Hepatocyte (in vitro differentiated cells): ENCODE measurements around the gene SLC35A4. TPM values are rescaled to one million over a fixed set of nuclear protein-coding genes. Genes with fewer than 3 reads are reported as not detected.
"Not testable (repeated sequence)": the region's sequence is repeated elsewhere in the genome, so short reads cannot be mapped to it uniquely, and the experiment has no call there.

Source experiments
- DNase-seq: peaks from one replicate; pipeline ENCODE4 v3.0.0-alpha.2; 2016; ENCODE audit warnings: low spot score
- H2AFZ ChIP-seq: fragments of 200-600 bp; sonication (generic); 2 replicates; pipeline ENCODE4 v1.6.0; 2016; ENCODE audit warnings: antibody characterized with exemption, mild to moderate bottlenecking
- H3K27ac ChIP-seq: fragments of 200-600 bp; sonication (generic); 2 replicates; pipeline ENCODE4 v1.5.1; 2016; ENCODE audit warnings: mild to moderate bottlenecking
- H3K27me3 ChIP-seq: fragments of 200-600 bp; sonication (generic); 2 replicates; pipeline ENCODE4 v1.6.1; 2016
- H3K36me3 ChIP-seq: fragments of 200-600 bp; sonication (generic); replicated peaks from 2 replicates; pipeline ENCODE4 v1.5.1; 2016; ENCODE audit warnings: low read depth; ENCODE audit not compliant: insufficient read depth
- H3K4me1 ChIP-seq: fragments of 200-600 bp; sonication (generic); 2 replicates; pipeline ENCODE4 v1.5.1; 2016; ENCODE audit warnings: mild to moderate bottlenecking, moderate library complexity; ENCODE audit not compliant: insufficient read depth
- H3K4me2 ChIP-seq: fragments of 200-600 bp; sonication (generic); 2 replicates; pipeline ENCODE4 v1.6.0; 2016
- H3K4me3 ChIP-seq: fragments of 200-600 bp; sonication (generic); 2 replicates; pipeline ENCODE4 v1.5.1; 2016; ENCODE audit warnings: mild to moderate bottlenecking
- H3K79me2 ChIP-seq: fragments of 200-600 bp; sonication (generic); 2 replicates; pipeline ENCODE4 v1.6.0; 2017; ENCODE audit warnings: mild to moderate bottlenecking
- H3K9me2 ChIP-seq: fragments of 200-600 bp; sonication (generic); replicated peaks from 2 replicates; pipeline ENCODE4 v1.6.0; 2017; ENCODE audit warnings: mild to moderate bottlenecking; ENCODE audit not compliant: insufficient read depth
- H3K9me3 ChIP-seq: fragments of 200-600 bp; sonication (generic); 2 replicates; pipeline ENCODE4 v1.5.1; 2016; ENCODE audit warnings: low read depth, mild to moderate bottlenecking
- H4K20me1 ChIP-seq: fragments of 200-600 bp; sonication (generic); 2 replicates; pipeline ENCODE4 v1.6.0; 2016; ENCODE audit warnings: mild to moderate bottlenecking; ENCODE audit not compliant: insufficient read depth, poor library complexity, severe bottlenecking
- EZH2 ChIP-seq: fragments of 200-600 bp; sonication (generic); IDR thresholded peaks from 2 replicates; pipeline ENCODE4 v1.6.1; 2016; ENCODE audit warnings: antibody characterized with exemption, mild to moderate bottlenecking, borderline replicate concordance
- EZH2phosphoT487 ChIP-seq: fragments of 200-600 bp; sonication (generic); IDR thresholded peaks from one replicate; pipeline ENCODE4 v1.6.1; 2018; ENCODE audit warnings: antibody characterized with exemption, mild to moderate bottlenecking, low read depth, moderate library complexity; ENCODE audit not compliant: unreplicated experiment, severe bottlenecking
- WGBS: methylation state at CpG from one replicate; pipeline ENCODE4 v1.1.6; 2016; ENCODE audit warnings: low lambda C conversion rate; ENCODE audit errors: missing lambda C conversion rate; 5-methylcytosine and 5-hydroxymethylcytosine counted together
- polyA plus RNA-seq: library from polyadenylated mRNA; unstranded; fragments of >200 nt; fragmentation: Nextera tagmentation; extraction: Ambion mirVana; gene quantifications from 2 replicates; pipeline ENCODE4 v1.2.1, GENCODE V29; 2016
- total RNA-seq: library from RNA; depleted of rRNA; stranded (reverse); fragments of >200 nt; gene quantifications from 2 replicates; pipeline ENCODE4 v1.2.3, GENCODE V29; 2014
- TF ChIP-seq, protein P1 (sequence below): fragments of 200-600 bp; sonication (generic); IDR thresholded peaks from 2 replicates; pipeline ENCODE4 v1.5.1; 2016; ENCODE audit warnings: antibody characterized with exemption, mild to moderate bottlenecking; ENCODE audit not compliant: poor library complexity

Gene SLC35A4
- total and polyA plus RNA-seq, 2 experiments from 2014 or later = 34.1 to 81.0 TPM

DNA sequence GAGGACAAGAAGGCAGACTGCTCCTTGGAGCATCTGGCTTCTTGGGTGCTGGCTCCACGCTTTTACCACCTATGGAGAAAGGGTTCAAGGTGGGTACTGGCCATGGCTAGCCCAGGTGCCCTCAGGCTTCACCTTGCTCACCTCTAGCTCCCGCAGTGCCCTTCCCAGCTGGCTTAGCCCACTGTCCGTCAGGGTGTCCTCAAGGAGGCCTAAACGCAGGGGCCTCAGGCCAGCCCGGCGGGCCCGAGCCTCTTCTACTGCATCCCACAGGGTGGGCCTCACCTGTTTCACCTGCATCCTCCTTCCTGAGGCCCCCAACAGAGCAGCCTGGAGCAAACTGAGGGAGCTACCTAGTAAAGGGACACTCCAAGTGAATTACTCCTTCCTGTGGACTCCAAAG is 9.1 kb downstream of the SLC35A4 start:
- WGBS = 91% methylated on average over 7 of the region's 7 CpGs
- no peaks in the 10 kb centered on the region for H3K36me3 ChIP-seq
- DNase-seq = no peak
- no peaks in the 10 kb centered on the region for H3K9me2 ChIP-seq
- H3K4me3 ChIP-seq = no peak overlapping the region
- H3K27ac ChIP-seq = no peak overlapping the region
- no peaks in the 10 kb centered on the region for H3K27me3 ChIP-seq
- no peak for TF ChIP-seq EZH2
- no peak for TF ChIP-seq EZH2phosphoT487
- TF ChIP-seq, protein P1, sequence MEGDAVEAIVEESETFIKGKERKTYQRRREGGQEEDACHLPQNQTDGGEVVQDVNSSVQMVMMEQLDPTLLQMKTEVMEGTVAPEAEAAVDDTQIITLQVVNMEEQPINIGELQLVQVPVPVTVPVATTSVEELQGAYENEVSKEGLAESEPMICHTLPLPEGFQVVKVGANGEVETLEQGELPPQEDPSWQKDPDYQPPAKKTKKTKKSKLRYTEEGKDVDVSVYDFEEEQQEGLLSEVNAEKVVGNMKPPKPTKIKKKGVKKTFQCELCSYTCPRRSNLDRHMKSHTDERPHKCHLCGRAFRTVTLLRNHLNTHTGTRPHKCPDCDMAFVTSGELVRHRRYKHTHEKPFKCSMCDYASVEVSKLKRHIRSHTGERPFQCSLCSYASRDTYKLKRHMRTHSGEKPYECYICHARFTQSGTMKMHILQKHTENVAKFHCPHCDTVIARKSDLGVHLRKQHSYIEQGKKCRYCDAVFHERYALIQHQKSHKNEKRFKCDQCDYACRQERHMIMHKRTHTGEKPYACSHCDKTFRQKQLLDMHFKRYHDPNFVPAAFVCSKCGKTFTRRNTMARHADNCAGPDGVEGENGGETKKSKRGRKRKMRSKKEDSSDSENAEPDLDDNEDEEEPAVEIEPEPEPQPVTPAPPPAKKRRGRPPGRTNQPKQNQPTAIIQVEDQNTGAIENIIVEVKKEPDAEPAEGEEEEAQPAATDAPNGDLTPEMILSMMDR = no peak
- no peak overlapping the region for H3K4me2 ChIP-seq
- no peaks in the 10 kb centered on the region for H3K79me2 ChIP-seq
- no peak overlapping the region for H2AFZ ChIP-seq
- no peaks in the 10 kb centered on the region for H3K4me1 ChIP-seq
- H3K9me3 ChIP-seq = no peaks in the 10 kb centered on the region
- no peaks in the 10 kb centered on the region for H4K20me1 ChIP-seq

DNA sequence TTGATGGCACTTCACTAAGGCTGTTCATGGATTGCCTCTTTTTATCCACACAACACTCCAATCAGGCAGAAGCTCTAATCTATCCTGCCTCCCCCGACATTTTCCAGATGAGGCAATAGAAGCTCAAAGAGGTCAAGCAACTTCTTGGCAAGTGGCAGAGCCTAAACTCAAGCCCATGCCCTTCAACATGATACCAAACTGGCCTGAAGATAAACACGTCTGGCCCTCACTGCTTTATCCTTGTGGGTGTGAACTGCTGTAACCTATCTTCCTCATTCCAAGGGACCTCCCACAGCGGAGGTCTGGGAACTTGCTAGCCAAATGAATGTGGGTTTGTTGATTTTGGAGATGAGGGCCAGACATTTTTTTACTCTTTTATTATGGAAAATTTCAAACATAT is 9.5 kb downstream of the SLC35A4 start:
- WGBS = 26% methylated on average over 3 of the region's 3 CpGs
- no peak for TF ChIP-seq EZH2
- TF ChIP-seq EZH2phosphoT487 = no peak
- TF ChIP-seq, protein P1 = no peak
- no peak overlapping the region for H3K4me2 ChIP-seq

DNA sequence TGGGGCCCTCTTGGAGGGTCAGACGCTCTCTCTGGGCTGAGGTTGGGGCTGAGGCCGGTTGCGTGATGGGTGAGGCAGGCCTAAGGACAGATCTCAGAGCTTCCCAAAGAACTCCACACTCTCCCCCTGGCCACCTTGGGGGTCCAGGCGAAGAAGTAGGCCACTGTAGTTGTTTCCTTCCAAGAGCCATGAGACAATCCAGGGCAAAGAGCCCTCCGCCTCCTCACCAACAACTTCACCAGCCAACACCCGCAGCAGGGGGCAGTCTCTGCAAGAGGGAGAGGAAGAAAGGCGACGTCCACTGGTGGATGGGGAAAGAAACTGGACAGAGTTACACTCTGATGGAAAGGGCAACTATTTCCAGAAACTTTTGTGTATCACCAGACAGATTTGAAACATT is 10.7 kb downstream of the SLC35A4 start:
- no peaks in the 10 kb centered on the region for H3K9me3 ChIP-seq
- H3K4me2 ChIP-seq = no peak overlapping the region
- H2AFZ ChIP-seq = no peak overlapping the region
- no peak overlapping the region for H3K4me3 ChIP-seq
- no peaks in the 10 kb centered on the region for H3K9me2 ChIP-seq
- no peaks in the 10 kb centered on the region for H3K27me3 ChIP-seq
- 86% methylated on average over 8 of the region's 8 CpGs for WGBS
- no peaks in the 10 kb centered on the region for H3K36me3 ChIP-seq
- no peak for DNase-seq
- H3K27ac ChIP-seq = no peak overlapping the region
- TF ChIP-seq EZH2phosphoT487 (no peak), EZH2 (no peak)
- TF ChIP-seq, protein P1 = no peak
- H3K4me1 ChIP-seq = no peaks in the 10 kb centered on the region
- no peaks in the 10 kb centered on the region for H4K20me1 ChIP-seq
- no peaks in the 10 kb centered on the region for H3K79me2 ChIP-seq

More for the DNA sequence above, 9.5 kb downstream of the SLC35A4 start:
- Histone ChIP-seq H3K9me3 (no peaks in the 10 kb centered on the region), H3K36me3 (no peaks in the 10 kb centered on the region), H3K27ac (no peak overlapping the region), H2AFZ (no peak overlapping the region), H3K4me1 (no peaks in the 10 kb centered on the region), H4K20me1 (no peaks in the 10 kb centered on the region), H3K27me3 (no peaks in the 10 kb centered on the region), H3K4me3 (no peak overlapping the region), H3K9me2 (no peaks in the 10 kb centered on the region), H3K79me2 (no peaks in the 10 kb centered on the region)
- no peak for DNase-seq

DNA sequence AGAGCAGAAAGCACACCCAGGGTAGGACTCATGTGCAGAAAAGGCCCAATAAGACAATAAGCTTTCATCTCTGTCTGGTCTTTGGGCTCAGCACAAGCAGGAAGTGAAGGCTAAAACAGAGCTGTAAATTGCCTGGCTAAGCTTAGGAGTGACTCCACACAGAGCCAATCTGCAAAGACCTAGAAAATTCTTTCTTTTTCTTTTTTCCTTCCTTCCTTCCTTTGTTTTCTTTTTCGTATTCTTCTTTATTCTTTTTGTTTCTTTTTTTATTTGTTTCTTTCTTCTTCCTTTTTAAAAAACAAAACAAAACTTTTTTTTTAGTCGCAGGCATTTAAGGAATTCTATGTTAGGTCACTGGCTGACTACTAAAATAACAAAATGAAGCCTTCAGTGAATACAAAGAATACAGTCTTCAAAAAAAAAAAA is 12.2 kb downstream of the SLC35A4 start:
- no peak overlapping the region for H3K27ac ChIP-seq
- 68% methylated on average over 2 of the region's 2 CpGs for WGBS

GRCh38 chr5:140579188-140579747 is 14.6 kb downstream of the SLC35A4 start:
- H3K27ac ChIP-seq, H3K4me2 ChIP-seq, H3K27me3 ChIP-seq, H2AFZ ChIP-seq, DNase-seq, H3K9me3 ChIP-seq, H3K36me3 ChIP-seq, H4K20me1 ChIP-seq, H3K79me2 ChIP-seq, H3K9me2 ChIP-seq, H3K4me1 ChIP-seq, H3K4me3 ChIP-seq: not testable (repeated sequence)
- WGBS = 90% methylated on average over 6 of the region's 6 CpGs

More for the DNA sequence above, 12.2 kb downstream of the SLC35A4 start:
- TF ChIP-seq EZH2 (no peak), EZH2phosphoT487 (no peak)
- TF ChIP-seq, protein P1 = no peak
- no peaks in the 10 kb centered on the region for H3K9me2 ChIP-seq
- DNase-seq = no peak
- H3K36me3 ChIP-seq = no peaks in the 10 kb centered on the region
- H3K27me3 ChIP-seq = no peaks in the 10 kb centered on the region
- no peaks in the 10 kb centered on the region for H3K79me2 ChIP-seq
- no peak overlapping the region for H3K4me3 ChIP-seq
- H3K4me1 ChIP-seq = no peaks in the 10 kb centered on the region
- H3K4me2 ChIP-seq = no peak overlapping the region
- no peaks in the 10 kb centered on the region for H3K9me3 ChIP-seq
- H2AFZ ChIP-seq = no peak overlapping the region
- H4K20me1 ChIP-seq = no peaks in the 10 kb centered on the region
